ENCODE results near the gene KCNQ5.
A peak's percentile ranks its signal among the peaks of the same experiment; 100 is the strongest.

The KCNQ5 gene

DNA sequence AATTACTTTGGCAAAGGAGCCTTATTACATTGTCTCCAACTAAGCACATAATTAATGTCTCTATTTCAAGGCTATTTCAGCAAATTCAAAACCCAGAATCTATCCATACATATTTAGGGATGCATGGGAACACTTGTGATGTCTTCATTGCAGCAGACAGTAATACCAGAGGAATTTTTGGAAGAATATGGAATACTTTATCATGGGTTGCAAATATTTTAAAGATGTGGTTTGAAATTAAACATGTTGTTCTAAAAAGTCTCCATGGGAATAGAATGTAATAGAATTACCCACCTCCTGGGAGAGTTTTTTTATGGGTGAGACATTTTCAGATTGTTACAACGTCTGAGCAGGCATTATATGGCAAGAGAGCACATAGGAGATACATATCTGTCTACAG lies 170.8 kb downstream of the KCNQ5 start:
- no peak for DNase-seq (ENCODE audit: low read depth, low spot score)

DNA sequence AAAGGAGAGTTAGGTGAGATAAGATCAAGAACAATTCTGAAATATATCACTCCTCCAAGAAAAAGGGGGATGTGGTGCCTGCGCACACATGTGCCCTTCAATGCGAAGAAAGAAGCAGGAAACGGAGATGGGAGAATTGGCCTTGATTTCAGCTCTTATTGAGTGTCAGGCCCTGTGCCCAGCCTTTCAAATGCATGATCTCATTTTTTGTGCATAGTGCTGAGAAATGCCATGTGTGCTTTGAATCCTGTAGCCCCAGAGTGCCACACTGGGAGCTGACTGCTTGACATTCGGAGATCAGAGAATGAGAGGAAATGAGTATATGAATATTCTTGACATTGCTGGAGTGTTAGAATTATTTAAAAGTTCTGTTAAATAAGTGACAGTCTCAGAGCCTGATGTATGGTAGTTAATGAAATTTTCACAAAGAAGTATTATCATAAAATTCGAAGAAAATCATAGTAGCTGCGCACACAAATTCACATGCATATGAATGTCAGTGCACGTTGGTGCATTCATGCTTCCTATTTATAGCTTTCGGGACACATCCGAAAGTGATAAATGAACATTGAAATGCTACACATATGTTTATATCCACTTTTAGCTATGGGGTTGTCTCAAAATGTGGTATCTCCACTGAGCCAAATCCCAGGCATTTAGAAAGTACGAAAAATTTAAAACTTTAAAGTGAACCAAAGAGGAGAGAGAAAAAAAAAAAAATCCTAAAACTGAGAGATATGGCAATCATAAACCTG lies 172.0 kb downstream of the KCNQ5 start:
- DNase-seq (ENCODE audit: low read depth, low spot score) = no peak

DNA sequence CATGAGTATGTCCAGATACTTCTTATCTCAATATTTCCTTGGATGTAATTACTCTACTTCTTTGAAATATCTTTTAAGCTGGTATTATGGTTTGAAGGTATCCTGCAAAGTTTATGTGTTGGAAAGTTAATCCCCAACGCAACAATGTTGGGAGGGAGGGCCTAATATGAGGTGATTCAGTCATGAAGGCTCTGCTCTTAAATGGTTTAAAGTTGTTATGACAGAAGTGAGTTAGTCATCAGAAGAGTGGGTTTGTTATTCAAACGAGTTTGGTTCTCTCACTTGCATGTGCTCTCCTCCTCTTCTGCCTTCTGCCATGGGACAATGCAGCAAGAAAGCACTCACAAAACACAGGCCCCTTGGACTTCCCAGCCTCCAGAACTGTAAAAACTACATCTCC lies 176.3 kb downstream of the KCNQ5 start:
- DNase-seq (ENCODE audit: low read depth, low spot score) = no peak

DNA sequence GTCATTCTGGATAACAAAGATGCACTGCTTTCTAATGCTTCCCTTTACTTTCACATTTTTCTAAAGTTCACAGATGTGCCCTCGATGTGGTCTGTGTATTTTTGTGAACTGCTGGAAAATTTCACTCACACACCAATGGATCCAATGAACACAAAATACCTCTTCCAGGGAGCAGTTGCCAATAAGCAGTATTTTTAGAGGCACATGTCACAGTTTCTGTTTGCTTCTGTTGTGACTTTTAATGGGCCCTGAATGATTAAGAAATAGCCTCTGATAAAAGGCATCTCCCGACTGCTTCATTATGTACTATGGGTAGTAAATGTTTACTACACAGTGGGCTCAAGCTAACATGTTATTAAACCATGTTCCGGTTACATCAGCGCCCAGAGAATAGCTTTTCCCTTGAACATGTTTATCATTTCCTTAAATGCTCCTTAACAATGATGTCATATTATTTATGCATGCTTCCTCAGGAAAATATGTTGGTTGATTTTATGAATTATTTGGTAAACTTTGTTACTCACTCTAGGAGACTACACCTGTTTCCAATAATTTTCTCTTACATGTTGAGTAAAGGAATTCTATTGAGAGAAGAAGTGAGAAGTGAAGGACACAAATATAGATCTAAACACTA lies 188.0 kb downstream of the KCNQ5 start:
- no peak for DNase-seq (ENCODE audit: low read depth, low spot score)

GRCh38 chr6:72810571-72811280 lies 188.9 kb downstream of the KCNQ5 start:
- DNase-seq (ENCODE audit: low read depth, low spot score) = no peak

DNA sequence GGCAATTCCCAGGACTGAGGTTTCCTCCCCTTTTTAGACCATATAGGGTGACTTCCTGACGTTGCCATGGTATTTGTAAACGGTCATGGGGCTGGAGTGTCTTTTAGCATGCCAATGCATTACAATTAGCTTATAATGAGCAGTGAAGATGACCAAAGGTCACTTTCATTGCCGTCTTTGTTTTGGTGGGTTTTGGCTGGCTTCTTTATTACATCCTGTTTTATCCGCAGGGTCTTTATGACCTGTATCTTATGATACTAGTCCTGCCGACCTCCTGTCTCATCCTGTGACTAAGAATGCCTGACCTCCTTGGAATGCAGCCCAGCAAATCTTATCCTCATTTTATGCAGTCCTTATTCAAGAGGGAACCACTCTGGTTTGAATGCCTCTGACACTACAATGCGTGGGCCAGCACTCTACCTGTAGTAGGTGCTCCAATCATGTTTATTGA lies 190.1 kb downstream of the KCNQ5 start:
- DNase-seq (ENCODE audit: low read depth, low spot score) = no peak

DNA sequence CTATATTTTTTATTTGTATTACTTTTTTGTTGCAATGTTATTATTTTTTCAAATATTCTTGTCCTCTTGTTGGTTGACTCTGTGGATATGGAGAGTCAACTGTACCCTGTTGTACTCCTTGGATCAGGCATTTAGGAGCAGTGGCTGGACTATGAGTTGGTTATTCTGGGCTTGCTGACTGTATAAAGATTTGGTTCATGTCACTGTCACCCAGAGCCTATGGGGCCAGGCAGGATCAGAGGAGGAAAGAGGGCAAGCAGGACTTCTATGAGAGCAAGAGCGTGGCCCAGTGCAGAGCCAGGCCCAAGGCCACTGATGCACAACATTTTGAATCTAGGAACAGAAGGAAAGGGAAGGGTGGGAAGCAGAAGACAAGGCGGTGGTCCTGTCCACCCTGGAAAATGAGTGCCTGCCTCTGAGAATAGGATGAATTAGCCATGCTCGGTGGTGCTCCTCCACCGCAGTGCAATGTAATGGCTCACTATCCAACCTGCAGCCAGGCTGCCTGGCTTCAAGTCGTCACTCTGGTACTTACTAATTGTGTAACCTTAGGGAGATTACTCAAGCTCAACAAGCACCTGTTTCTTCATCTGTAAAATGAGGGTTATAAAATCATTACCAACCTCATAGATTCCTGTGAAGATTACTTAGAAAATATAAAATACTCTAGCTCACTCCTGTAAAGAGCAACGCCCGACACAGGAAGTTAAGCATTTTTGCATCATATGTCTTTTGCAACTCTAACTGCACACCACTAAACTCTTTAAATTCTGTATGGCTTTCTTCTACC lies 192.1 kb downstream of the KCNQ5 start:
- no peak for DNase-seq (ENCODE audit: low read depth, low spot score)

- no peak for DNase-seq (ENCODE audit: low read depth, low spot score)
These were observed 194.2 kb downstream of the KCNQ5 start for GRCh38 chr6:72816022-72816421.

- DNase-seq (ENCODE audit: low read depth, low spot score) = no peak
These were observed 195.3 kb downstream of the KCNQ5 start for GRCh38 chr6:72817208-72817607.

GRCh38 chr6:72819609-72820008 lies 197.7 kb downstream of the KCNQ5 start:
- DNase-seq (ENCODE audit: low read depth, low spot score) = no peak

DNA sequence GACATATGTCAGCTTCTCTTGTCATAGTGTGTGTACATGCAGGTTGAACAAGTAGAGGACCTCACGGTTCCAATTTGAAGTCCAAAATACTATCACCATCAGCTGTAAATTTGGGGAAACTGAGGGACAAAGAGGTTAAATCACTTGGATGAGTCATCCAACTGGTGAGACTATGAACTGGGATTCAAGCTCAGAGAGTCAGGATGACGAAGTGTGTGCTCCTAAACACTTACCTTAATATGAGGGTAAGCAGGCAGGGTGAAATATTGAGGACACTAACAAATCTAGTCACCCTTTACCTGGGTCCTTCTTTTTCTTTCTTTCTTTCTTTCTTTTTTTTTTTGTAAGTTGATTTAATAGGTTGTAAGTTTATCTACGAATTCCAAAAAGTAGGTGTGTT lies 198.3 kb downstream of the KCNQ5 start:
- DNase-seq (ENCODE audit: low read depth, low spot score) = no peak

- no peak for DNase-seq (ENCODE audit: low read depth, low spot score)
These were observed 199.0 kb downstream of the KCNQ5 start for GRCh38 chr6:72820906-72821305.

DNA sequence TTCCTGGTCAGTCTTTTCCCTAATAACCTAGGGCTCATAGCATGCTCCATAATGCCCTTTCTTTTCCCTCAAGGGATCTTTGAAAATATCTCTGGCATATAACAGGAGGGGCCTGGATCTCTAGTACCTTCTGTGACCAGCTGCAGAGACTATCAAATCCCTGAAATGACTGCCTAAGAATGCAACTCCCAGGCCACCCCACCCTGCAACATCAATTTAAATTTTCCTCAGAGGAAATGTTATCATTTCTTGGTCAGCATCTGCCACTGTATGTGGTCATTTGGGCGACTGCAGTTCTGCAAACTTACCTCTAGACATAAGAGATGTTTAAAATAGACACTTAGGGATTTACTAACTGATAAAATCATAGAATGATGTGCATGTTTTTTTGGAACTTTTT lies 200.2 kb downstream of the KCNQ5 start:
- no peak for DNase-seq (ENCODE audit: low read depth, low spot score)

DNA sequence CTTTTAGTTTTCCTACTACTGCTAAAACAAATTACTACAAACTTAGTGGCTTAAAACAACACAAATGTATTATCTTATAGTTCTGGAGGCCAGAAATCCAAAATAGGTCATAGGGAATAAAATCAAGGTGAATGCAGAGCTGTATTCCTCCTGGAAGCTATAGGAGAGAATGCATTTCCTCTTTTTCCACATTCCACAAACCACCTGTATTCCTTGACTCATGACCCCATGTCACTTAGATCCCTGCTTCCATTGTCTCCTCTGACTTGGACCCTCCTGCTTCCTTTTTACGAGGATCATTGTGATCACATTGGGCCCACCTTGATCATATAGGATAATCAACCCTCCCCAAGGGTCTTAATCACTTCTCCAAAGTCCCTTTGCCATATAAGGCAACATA lies 200.8 kb downstream of the KCNQ5 start:
- no peak for DNase-seq (ENCODE audit: low read depth, low spot score)

DNA sequence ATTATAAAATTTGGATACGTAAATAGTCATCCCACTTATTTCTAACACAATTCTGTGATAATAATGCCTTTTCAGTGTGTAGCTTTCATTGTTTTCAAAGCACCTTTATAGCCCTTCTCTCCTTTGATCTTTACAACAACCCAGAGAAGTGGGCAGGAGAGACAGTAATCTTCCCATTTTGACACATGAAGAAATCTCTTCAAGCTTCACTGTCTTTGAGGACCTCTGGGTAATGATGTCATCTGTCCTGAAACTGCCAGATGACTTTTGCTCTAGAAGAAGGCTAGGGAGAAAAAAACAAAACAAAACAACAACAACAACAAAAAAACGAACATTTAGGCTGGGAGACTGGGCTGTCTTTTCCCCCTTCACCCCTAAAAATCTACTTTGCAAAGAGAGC lies 203.0 kb downstream of the KCNQ5 start:
- no peak for DNase-seq (ENCODE audit: low read depth, low spot score)

DNA sequence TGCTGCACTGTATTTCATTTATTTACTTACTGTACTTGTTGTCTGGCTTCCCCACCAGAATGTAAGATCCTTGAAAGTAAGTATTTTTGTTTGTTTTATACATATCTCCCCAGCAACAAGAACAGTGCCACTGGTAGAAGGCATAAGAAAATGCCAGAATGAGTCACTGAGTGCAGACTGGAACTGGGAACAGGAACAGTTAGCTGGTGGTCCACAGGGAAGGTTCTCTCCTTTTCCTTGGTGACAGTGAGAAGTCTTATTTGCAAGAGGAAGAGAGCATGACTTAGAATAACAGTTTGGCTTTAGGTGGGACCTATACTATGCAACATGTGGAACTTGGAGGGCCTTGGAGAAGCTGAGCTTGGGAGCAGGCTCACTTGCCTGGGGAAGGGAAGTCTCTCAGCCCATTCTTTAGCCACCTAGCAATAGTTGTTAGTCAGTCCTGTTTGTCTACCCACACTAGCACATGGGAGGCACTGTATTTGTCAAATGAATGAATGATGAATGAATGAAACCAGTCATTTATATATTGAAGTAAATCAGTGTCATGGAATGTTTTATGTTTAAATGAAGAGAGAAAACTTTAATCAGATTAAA lies 203.5 kb downstream of the KCNQ5 start:
- no peak for DNase-seq (ENCODE audit: low read depth, low spot score)

- no peak for DNase-seq (ENCODE audit: low read depth, low spot score)
These were observed 204.2 kb downstream of the KCNQ5 start for GRCh38 chr6:72826037-72826436.

DNA sequence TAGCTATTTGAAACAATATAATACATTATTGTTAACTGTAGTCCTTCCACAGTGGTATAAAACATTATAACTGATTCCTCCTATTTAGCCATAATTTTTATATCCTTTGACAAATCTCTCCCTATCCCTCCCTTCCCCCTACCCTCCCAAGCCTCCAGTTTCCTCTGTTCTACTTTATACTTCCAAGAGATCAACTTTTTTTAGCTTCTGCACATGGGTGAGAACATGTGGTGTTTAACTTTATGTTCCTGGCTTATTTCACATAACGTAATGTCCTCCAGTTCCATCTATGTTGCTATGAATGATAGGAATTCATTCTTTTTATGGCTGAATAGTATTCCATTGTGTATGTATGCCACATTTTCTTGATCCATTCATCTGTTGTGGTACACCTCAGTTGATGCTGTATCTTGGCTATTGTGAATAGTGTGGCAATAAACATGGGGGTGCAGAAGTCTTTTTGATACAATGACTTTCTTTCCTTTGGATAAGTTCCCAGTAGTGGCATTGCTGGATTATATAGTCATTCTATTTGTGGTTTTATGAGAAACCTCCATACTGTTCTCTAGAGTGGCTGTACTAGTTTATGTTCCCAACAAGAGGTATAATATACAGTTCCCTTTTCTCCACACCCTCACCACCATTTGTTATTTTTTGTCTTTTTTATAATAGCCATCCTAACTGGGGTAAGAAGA lies 205.0 kb downstream of the KCNQ5 start:
- peak; percentile 9 for DNase-seq (ENCODE audit: low read depth, low spot score)

- DNase-seq (ENCODE audit: low read depth, low spot score) = no peak
These were observed 207.0 kb downstream of the KCNQ5 start for GRCh38 chr6:72828904-72829303.

- DNase-seq (ENCODE audit: low read depth, low spot score) = no peak
These were observed 210.4 kb downstream of the KCNQ5 start for GRCh38 chr6:72832271-72832670.

DNA sequence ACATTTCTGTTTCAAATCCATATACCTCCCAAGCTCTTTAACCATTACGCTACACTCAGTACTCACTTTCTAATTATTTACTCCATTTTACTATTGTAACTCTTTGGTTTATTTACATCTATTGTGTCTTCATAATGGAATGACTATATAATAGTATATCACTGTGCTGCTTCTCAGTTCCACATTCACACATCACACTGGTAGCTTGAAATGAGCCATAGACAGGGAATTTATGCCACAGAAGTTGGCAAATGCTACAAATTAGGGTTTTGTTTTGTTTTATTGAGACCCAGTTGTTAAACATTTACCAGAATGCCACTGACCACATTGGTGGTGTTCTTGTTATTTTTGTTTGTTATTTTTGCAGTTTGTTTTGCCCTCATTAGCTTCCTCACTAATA lies 213.9 kb downstream of the KCNQ5 start:
- no peak for DNase-seq (ENCODE audit: low read depth, low spot score)
